ENCODE data around the gene LENEP.

LENEP gene

DNA sequence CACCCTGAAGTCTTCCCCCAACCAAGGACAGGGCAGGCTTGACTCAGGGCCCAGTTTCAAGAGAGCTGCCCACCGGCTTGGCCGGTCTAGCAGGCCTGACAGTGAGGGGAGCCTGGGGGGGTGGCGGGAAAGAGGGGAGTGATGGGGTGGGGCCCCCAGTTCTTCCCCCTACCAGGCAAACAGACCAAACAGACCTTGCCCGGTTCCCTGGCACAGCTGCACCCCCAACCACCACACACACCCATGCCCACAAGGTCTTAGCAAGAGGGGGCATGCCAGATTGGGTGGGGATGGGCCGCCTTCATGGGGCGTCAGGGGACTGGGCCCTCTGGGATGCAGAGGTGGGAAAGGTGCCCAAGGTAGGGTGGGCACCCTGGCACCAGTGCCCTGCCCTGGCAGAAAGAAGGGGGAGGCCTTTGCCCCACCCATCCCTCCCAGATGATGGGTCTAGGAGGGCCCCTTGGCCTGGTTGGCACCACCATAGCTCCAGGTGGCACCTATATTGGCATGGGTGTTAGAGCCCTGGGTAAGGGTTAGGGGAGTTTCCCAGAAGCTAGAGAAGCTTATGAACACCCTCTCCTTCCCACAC, 18.1 kb downstream of the LENEP start:
- no peak for DNase-seq

- peak; percentile 8 for DNase-seq
Measured at GRCh38 chr1:155012026-155012546, 18.7 kb downstream of the LENEP start.

- no peak for DNase-seq
Measured at GRCh38 chr1:155012776-155013602, 19.6 kb downstream of the LENEP start.

GRCh38 chr1:155013632-155014031, 20.2 kb downstream of the LENEP start:
- DNase-seq = no peak

- DNase-seq = no peak
Measured at GRCh38 chr1:155014709-155015508, 21.5 kb downstream of the LENEP start.

DNA sequence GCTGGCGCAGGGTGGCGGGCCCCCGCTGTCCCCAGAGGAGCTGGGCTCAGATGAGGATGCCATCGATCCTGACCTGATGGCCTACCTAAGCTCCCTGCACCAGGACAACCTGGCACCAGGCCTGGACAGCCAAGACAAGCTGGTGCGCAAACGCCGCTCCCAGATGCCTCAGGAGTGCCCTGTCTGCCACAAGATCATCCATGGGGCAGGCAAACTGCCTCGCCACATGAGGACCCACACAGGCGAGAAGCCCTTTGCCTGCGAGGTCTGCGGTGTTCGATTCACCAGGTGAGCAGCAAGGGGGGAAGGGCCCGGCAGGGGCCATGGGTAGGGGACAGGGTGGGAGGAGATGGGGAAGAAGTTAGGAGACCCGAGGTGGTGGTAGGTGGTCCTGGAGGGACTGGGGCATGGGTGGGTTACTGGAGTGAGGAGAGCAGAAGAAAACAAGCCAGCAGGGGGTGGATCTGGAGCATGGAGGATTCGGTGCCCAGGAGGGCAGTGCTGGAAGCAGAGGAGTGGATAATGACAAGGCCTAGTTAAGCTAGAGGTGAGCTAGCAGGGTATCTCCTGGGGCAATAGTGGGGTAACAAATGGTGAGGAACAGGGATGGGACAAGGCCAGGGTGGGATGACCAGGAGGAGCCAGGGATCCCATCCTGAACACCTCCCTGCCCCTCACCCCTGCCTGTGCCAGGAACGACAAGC, 22.3 kb downstream of the LENEP start:
- DNase-seq = no peak

DNA sequence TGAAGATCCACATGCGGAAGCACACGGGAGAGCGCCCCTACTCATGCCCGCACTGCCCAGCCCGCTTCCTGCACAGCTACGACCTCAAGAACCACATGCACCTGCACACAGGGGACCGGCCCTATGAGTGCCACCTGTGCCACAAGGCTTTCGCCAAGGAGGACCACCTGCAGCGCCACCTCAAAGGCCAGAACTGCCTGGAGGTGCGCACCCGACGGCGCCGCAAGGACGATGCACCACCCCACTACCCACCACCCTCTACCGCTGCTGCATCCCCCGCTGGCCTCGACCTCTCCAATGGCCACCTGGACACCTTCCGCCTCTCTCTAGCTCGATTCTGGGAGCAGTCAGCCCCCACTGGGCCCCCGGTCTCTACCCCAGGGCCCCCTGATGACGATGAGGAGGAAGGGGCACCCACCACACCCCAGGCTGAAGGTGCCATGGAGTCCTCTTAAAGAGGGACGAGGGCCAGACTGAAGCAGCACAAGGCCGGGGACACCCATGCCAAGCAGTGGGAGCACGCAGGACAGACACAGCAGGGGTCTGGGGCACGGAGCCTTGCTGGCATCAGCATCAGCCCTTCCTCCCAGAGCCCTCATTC, 22.9 kb downstream of the LENEP start:
- DNase-seq = no peak

DNA sequence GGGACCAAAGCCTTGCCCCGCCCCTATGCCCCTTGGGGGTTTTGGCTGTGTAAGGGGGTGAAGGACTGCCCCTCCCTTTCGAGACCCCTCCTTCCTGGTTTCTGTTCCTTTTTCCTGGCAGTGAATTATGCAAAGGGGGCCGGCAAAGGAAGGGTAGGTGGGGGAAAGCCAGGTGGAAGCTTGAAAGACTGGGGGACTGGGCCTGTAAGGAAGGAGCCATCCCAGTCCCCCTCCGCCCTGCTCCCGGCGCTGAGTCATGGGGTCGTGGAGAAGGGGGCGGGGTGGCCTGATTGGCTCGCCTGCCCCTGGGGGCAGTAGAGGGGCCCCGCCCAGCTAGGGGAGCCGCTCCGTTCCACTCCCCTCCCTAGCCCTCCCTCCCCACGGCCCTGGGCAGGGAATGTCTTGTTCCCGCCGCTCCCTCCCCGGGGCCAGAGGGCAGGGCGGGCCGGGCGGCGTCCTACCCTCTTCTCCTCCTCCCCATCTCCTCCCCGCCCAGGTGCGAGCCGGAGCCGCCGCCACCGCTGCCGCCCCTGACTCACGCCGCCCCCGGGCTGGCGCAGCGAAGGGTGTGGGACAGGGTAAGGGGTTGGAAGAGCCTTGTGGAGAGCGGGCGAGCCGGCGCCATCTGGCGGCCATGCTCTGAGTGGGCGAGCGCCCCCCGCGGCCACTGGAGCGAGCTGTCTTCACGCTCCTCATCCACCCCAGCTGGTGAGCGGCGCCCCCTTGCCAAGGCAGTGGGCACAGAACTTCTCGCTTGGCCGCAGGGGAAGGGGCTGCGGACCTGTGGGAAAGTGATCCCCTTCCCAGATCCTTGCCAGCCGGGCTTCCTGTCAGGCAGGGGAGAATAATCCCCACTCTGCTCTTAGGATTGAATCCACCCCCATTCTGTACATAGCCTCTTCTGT, 23.9 kb downstream of the LENEP start:
- DNase-seq = peak; percentile 66

- no peak for DNase-seq
Measured at GRCh38 chr1:155017946-155018316, 24.5 kb downstream of the LENEP start.

DNA sequence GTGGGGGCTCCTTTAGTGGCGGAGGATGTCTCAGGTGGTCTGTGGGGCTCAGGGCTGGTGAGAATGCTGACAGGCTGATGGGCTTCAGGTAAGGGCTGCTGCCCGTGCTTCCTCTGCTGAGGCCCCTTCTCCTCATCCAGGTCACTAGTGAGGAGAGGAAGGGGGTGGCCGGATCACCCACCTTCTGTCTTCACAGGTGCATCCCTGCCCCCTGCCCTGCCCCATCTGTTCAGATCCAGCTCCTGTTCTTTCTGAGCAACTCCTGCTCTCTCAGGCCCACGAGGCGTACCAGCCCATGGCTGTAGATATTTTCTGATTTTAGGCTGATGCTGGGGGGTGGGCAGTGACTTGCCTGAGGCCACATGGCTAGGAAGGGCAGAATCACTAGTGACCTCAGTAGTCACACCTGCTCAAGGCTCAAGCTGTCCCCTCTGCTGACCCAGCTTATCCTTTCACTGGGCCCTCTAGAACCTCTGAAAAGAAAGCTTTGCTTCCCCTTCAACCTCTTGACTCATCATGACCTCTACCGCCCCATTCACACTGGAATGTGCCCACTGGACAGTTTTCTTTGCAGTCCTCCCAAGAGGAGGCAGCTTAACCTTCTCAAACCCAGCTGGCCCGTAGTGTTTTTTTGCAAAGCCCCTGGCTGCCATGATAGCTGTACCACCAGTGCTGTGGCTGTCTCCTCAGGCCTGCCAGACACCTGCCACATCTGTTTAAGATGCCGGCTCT, 25.4 kb downstream of the LENEP start:
- no peak for DNase-seq

GRCh38 chr1:155019377-155020245, 26.2 kb downstream of the LENEP start:
- no peak for DNase-seq

GRCh38 chr1:155022136-155022926, 28.9 kb downstream of the LENEP start:
- no peak for DNase-seq

- DNase-seq = peak; percentile 12
Measured at GRCh38 chr1:155022927-155023236, 29.5 kb downstream of the LENEP start.

DNA sequence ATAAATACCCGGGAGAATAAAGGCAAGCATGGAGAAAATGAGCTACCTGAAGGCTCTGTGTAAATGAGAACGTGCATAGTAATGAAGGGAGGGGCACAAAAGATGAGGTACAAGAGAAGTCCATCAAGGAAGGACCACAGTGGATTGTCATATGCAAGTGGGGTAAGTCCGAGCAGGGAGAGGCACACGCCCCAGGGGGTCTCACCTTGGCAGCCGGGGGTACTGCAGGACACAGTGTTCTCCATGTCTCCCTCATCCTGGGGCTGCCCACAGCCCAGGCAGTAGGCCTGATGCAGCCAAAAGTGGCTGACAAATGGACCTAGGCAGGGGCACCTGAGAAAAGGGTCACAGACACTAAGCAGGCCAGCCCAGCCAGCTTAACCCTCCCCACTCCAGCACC, 30.2 kb downstream of the LENEP start:
- no peak for DNase-seq

DNA sequence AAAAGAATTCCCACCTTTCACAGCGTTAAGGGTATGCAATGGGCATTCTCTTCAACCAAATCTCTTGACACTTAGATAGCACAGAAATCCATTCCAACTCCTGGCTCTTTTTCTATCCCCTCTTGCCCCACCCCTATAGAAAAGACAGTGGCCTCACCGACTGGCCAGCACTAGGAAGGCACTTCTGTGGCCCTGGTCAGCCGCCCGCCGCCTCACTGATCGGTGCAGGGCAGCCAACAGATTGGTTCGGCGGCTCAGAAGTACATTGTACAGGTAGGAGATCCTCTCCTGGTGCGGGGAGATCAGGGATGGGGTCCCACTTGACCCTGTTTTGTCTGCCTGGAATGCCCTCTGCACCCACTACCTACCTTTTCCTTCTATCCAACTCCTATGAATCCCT, 30.9 kb downstream of the LENEP start:
- no peak for DNase-seq

GRCh38 chr1:155026154-155026553, 32.8 kb downstream of the LENEP start:
- no peak for DNase-seq

DNA sequence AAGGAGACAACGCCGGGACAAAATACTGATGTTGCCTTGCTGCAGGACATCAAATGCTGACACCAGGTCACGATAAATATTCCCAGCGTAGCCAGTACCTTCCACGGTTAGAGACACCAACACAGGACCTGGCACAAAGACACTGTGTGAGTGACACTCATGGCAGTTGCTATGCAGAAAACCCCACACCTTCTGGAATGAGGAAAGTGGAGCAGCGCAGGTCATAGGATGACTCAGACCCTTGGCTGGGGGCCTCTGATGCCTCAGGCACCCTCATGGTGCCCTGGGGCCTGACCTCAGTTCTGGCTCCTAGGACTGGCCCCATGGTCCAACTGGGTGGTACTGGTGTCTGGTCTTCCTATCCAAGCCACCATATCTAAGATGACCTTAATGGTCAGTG, 33.2 kb downstream of the LENEP start:
- no peak for DNase-seq

DNA sequence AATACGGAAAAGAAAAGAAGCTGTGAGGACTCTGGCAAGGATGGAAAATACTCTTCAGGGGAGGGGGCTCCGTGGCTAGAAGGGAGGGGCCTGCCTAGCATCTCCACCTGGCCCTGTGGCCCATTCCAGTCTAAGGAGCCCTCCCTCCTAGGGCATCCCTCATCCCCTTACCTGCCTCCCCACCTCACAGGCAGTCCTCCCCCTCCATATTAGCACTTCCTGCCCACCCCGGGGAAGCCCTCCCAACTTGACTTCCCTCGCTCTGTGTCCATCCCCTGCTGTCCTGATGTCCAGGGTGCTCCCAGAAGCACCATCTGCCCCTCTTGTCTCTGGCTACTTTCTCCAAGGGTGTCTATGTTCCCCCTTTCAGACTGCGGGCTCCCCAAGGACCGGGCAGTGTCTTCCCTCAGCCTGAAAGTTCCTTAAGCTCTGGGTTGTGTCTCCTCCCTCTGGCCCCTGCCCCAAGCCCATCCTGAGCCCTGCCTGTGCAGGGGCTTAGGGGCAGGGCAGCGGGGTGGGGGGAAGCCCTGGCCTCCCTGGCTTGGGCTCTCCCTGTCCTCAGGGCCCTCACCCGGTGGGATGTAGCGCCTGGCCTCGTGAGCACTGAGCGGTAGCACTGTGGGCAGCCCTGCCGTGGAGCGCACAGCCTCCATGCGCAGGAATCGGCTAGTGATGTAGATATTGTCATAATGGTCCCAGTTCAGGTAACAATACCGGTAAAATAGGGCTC, 36.3 kb downstream of the LENEP start:
- no peak for DNase-seq

Measured in NCI-H1105 treated with DMSO at 0.1 percent for 48 hours (cell line).